ENCODE measurements around the gene SMIM26.
"Not testable (repeated sequence)": the region's sequence is repeated elsewhere in the genome, so short reads cannot be mapped to it uniquely, and the experiment has no call there.

DNA sequence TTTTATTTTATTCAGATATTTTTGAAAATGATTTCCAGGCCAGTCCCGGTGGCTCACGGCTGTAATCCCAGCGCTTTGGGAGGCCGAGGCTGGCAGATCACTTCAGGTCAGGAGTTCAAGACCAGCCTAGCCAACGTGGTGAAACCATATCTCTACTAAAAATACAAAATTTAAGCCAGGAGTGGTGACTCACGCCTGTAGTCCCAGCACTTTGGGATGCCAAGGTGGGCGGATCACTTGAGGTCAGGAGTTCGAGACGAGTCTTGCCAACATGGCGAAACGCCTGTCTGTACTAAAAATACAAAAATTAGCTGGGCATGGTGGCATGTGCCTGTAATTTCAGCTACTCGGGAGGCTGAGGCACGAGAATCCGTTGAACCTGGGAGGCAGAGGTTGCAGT lies 40.5 kb upstream of the SMIM26 start:
- TF ChIP-seq, protein P1, sequence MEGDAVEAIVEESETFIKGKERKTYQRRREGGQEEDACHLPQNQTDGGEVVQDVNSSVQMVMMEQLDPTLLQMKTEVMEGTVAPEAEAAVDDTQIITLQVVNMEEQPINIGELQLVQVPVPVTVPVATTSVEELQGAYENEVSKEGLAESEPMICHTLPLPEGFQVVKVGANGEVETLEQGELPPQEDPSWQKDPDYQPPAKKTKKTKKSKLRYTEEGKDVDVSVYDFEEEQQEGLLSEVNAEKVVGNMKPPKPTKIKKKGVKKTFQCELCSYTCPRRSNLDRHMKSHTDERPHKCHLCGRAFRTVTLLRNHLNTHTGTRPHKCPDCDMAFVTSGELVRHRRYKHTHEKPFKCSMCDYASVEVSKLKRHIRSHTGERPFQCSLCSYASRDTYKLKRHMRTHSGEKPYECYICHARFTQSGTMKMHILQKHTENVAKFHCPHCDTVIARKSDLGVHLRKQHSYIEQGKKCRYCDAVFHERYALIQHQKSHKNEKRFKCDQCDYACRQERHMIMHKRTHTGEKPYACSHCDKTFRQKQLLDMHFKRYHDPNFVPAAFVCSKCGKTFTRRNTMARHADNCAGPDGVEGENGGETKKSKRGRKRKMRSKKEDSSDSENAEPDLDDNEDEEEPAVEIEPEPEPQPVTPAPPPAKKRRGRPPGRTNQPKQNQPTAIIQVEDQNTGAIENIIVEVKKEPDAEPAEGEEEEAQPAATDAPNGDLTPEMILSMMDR (IDR thresholded peaks at IDR 0.05): not testable (repeated sequence)
- TF ChIP-seq POLR2A (IDR thresholded peaks at IDR 0.05): not testable (repeated sequence)
